ENCODE data around the gene MYCL.

DNA sequence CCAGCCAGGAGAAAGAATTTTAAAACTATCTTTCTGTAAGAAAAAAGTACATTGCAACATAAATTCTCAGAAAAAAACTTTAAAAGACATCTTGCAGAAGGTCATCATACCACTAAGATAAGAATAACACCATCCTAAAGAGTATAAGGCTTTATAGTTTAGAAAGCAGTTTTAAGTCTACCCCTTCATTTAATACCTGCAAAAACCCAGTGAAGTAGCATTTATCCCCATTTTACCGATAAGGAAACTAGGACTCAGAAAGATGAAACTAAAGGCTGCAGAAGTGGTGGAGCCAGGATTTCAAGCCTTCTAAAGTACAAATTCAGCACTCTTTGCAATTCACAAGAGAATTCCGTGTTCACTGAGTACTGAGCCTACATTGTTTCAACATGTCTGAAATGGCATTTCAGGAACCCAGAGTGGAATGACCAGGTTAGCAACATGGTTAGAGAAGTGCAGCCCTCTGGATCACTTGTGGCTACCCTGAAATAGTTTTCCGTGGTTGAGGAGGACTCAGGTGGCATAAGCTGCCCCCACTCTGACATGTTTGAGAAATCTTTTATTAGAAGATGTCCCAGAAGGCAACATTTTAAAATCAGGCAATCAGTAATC is 6.7 kb downstream of the MYCL start:
- TF ChIP-seq REPIN1 (CRISPR knock-in tag; IDR thresholded peaks at IDR 0.05; ENCODE audit: borderline replicate concordance, low read depth) (no peak), ZKSCAN8 (CRISPR knock-in tag; IDR thresholded peaks at IDR 0.05; ENCODE audit: borderline replicate concordance) (no peak), YY1 (IDR thresholded peaks at IDR 0.05; ENCODE audit: insufficient read depth, insufficient replicate concordance, low read depth, low read length) (no peak), SUZ12 (IDR thresholded peaks at IDR 0.05; ENCODE audit: low read depth, low read length) (no peak), GATAD2A (CRISPR knock-in tag; IDR thresholded peaks at IDR 0.05) (no peak), ZNF629 (CRISPR knock-in tag; conservative IDR thresholded peaks at IDR 0.05) (no peak)
- TF ChIP-seq, protein P1, sequence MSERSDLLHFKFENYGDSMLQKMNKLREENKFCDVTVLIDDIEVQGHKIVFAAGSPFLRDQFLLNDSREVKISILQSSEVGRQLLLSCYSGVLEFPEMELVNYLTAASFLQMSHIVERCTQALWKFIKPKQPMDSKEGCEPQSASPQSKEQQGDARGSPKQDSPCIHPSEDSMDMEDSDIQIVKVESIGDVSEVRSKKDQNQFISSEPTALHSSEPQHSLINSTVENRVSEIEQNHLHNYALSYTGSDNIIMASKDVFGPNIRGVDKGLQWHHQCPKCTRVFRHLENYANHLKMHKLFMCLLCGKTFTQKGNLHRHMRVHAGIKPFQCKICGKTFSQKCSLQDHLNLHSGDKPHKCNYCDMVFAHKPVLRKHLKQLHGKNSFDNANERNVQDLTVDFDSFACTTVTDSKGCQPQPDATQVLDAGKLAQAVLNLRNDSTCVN (CRISPR knock-in tag; IDR thresholded peaks at IDR 0.05; ENCODE audit: borderline replicate concordance) = no peak
- TF ChIP-seq, protein P2, sequence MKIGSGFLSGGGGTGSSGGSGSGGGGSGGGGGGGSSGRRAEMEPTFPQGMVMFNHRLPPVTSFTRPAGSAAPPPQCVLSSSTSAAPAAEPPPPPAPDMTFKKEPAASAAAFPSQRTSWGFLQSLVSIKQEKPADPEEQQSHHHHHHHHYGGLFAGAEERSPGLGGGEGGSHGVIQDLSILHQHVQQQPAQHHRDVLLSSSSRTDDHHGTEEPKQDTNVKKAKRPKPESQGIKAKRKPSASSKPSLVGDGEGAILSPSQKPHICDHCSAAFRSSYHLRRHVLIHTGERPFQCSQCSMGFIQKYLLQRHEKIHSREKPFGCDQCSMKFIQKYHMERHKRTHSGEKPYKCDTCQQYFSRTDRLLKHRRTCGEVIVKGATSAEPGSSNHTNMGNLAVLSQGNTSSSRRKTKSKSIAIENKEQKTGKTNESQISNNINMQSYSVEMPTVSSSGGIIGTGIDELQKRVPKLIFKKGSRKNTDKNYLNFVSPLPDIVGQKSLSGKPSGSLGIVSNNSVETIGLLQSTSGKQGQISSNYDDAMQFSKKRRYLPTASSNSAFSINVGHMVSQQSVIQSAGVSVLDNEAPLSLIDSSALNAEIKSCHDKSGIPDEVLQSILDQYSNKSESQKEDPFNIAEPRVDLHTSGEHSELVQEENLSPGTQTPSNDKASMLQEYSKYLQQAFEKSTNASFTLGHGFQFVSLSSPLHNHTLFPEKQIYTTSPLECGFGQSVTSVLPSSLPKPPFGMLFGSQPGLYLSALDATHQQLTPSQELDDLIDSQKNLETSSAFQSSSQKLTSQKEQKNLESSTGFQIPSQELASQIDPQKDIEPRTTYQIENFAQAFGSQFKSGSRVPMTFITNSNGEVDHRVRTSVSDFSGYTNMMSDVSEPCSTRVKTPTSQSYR (CRISPR knock-in tag; IDR thresholded peaks at IDR 0.05; ENCODE audit: borderline replicate concordance) = no peak
